C4-2B (cell line): ENCODE results near the gene PPP4C.

Source experiments
- ZFX ChIP-seq: fragments of 450-650 bp; IDR thresholded peaks from 2 replicates; pipeline ENCODE4 v1.6.1; 2017
- TF ChIP-seq, protein P1 (sequence below): fragments of 450-650 bp; conservative IDR thresholded peaks from 2 replicates; pipeline ENCODE4 v1.5.1; 2017; ENCODE audit warnings: mild to moderate bottlenecking

DNA sequence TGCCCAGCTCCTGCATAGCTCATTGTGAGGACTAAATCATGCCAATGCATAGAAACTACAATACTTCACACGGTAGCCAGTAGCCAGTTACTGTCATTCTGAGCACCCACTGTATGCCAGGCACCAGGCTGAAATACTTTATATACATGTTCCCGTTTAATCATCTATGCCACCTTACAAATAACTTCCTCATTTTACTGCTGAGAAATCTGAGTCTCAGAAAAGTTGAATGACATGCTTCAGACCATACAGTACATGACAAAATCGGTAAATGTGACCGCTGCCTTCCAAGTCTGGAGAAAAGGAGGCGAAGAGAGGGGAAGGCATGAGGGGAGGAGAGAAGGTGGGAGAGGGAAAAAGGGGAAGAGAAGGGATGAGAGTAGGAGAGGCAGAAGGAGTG lies 35.6 kb upstream of the PPP4C start:
- TF ChIP-seq, protein P1, sequence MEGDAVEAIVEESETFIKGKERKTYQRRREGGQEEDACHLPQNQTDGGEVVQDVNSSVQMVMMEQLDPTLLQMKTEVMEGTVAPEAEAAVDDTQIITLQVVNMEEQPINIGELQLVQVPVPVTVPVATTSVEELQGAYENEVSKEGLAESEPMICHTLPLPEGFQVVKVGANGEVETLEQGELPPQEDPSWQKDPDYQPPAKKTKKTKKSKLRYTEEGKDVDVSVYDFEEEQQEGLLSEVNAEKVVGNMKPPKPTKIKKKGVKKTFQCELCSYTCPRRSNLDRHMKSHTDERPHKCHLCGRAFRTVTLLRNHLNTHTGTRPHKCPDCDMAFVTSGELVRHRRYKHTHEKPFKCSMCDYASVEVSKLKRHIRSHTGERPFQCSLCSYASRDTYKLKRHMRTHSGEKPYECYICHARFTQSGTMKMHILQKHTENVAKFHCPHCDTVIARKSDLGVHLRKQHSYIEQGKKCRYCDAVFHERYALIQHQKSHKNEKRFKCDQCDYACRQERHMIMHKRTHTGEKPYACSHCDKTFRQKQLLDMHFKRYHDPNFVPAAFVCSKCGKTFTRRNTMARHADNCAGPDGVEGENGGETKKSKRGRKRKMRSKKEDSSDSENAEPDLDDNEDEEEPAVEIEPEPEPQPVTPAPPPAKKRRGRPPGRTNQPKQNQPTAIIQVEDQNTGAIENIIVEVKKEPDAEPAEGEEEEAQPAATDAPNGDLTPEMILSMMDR = no peak
- TF ChIP-seq ZFX = no peak
